ENCODE results near the gene ERBB4.

Gene ERBB4

DNA sequence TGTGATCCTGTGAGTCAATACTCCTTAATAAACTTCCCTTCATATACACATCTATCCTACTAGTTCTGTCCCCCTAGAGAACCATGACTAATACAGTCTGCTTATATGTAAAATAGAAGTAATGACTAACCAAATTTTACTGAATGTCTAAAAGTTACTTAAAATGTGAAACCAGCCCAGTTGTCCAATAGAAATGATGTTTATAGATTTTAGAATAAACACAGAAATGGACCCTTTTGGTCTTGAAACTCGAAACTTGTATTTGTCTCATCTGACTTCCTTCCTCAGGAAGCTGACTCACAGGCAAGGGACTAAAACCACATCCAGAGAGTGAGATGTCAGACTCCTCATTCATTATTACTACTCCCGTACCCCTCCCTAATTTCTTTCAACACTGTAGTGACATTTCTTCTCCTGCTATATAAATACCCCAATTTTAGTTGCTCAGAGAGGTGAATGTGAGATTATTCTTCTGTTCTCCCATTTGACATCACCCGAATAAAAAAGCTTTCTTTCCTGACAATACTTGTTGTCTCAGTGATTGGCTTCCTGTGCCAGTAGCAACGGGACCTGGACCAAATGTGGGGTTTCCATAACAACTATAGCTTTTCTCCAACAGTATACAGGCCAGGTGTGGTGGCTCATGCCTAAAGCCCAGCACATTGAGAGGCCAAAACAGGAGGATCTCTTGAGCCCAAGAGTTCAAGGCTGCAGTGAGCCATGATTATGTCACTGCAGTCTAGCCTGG lies 486.0 kb downstream of the ERBB4 start:
- DNase-seq (ENCODE audit: low read depth) = peak; percentile 32
- TF ChIP-seq CTCF (IDR thresholded peaks at IDR 0.05; ENCODE audit: insufficient read depth, low read depth, low read length, missing control alignments) = no peak
- H3K4me3 ChIP-seq (ENCODE audit: low read length) = no peak overlapping the region

GRCh38 chr2:212050871-212051270 lies 487.7 kb downstream of the ERBB4 start:
- no peak for TF ChIP-seq CTCF (IDR thresholded peaks at IDR 0.05; ENCODE audit: insufficient read depth, low read depth, low read length, missing control alignments)
- H3K4me3 ChIP-seq (ENCODE audit: low read length) = no peak overlapping the region
- DNase-seq (ENCODE audit: low read depth) = no peak

- DNase-seq (ENCODE audit: low read depth) = no peak
- H3K4me3 ChIP-seq (ENCODE audit: low read length) = no peak overlapping the region
- no peak for TF ChIP-seq CTCF (IDR thresholded peaks at IDR 0.05; ENCODE audit: insufficient read depth, low read depth, low read length, missing control alignments)
Measured at GRCh38 chr2:212042562-212042961, 496.0 kb downstream of the ERBB4 start.

DNA sequence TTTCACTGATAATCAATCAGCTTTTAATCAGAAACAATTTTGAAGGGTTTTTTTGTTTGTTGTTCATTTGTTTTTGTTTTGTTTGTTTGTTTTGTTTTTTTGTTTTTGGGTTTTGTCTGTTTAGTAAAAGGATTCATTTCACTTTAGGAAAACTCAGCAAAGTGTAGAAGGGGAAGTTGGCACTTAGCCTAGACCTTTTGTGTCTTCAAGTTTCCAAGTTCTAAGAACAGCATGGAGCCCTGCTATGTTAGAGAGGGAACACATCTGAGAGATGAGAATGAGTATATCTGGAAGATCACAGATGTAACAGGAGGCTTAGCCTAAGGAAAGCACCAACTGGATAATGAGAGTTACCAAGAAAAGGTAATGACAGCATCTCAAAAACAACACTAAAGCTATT lies 501.5 kb downstream of the ERBB4 start:
- TF ChIP-seq CTCF (IDR thresholded peaks at IDR 0.05; ENCODE audit: insufficient read depth, low read depth, low read length, missing control alignments) = no peak
- H3K4me3 ChIP-seq (ENCODE audit: low read length) = no peak overlapping the region
- no peak for DNase-seq (ENCODE audit: low read depth)

DNA sequence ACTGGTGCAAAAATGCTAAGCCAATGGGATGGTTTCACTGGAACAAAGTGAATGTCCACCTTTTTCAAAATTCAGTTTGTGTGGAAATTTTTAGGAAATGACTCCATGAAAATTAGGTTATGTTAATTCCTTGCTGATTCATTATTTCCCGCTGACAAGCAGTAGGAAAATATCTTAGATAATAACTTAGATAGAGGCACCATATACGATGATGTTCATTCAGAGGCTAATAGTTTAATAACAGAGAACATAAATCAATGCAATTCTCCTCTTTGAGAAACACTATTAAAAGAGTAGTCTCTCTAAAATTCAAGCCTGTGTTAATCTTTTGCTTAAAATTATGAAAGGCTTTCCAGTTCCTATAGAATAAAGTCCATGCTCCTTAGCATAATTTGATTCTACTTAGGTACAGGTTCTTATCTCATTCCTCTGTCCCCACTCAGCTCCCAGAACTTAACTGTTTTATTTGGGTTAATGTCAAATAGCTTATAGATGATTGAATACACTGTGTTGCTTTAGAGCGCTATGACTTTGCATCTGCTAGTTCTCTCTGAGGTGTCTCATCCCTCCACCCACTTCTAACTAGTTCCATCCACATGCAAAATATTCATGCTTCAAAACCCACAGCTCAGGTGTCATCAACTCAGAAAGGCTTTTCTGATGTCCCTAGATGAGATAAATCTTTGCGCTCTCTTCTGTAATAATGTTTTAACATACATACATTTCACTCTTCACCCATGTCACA lies 503.6 kb downstream of the ERBB4 start:
- TF ChIP-seq CTCF (IDR thresholded peaks at IDR 0.05; ENCODE audit: insufficient read depth, low read depth, low read length, missing control alignments) = no peak
- no peak overlapping the region for H3K4me3 ChIP-seq (ENCODE audit: low read length)
- DNase-seq (ENCODE audit: low read depth) = no peak

GRCh38 chr2:212033888-212034287 lies 504.7 kb downstream of the ERBB4 start:
- TF ChIP-seq CTCF (IDR thresholded peaks at IDR 0.05; ENCODE audit: insufficient read depth, low read depth, low read length, missing control alignments) = no peak
- no peak overlapping the region for H3K4me3 ChIP-seq (ENCODE audit: low read length)
- DNase-seq (ENCODE audit: low read depth) = no peak

All from epithelial cell of esophagus (primary cell).